GM18526 (cell line): ENCODE data around the gene TMEM62.

Experiments
- POLR2A ChIP-seq: IDR thresholded peaks from 3 replicates; pipeline ENCODE4 v1.6.1; 2011; ENCODE audit not compliant: insufficient read length; ENCODE audit errors: extremely low read depth

The TMEM62 gene

DNA sequence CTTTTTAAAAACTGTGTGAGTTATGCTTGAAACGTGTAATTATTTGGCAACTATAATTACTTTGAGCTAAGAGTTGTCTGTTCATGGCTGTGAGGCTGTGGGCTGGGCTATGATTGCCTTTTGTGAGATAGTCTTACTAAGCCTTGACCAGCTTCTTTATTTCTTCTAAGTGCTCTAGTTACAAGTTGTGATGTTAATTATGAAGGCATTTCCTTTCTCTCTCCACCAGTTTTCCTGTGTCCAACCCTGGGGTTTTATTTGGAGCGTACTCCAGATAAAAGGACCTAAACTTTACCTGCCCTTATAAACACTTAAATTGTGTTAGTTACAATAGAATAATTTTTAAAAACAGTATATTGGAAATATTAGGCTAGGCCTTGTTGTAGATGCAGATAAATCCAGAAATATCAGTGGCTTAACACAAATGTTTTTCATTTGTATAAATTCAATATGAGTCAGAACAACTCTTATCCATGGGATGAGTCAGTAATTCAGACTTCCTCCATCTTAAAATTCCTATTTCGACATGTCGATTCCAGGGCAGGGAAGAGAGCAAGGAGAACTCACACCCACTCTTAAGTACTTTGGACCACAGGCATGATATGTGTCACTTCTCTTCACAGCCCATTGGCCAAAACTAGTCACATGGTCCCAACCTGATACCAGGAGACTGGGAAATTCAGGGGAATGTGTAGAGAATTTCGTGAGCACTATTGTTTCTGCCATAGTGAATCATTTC, 17.0 kb downstream of the TMEM62 start:
- TF ChIP-seq POLR2A = no peak

- TF ChIP-seq POLR2A = no peak
These were observed 18.3 kb downstream of the TMEM62 start for GRCh38 chr15:43151688-43152087.

- no peak for TF ChIP-seq POLR2A
These were observed 19.9 kb downstream of the TMEM62 start for GRCh38 chr15:43153269-43153668.

GRCh38 chr15:43165801-43166325, 32.5 kb downstream of the TMEM62 start:
- no peak for TF ChIP-seq POLR2A

DNA sequence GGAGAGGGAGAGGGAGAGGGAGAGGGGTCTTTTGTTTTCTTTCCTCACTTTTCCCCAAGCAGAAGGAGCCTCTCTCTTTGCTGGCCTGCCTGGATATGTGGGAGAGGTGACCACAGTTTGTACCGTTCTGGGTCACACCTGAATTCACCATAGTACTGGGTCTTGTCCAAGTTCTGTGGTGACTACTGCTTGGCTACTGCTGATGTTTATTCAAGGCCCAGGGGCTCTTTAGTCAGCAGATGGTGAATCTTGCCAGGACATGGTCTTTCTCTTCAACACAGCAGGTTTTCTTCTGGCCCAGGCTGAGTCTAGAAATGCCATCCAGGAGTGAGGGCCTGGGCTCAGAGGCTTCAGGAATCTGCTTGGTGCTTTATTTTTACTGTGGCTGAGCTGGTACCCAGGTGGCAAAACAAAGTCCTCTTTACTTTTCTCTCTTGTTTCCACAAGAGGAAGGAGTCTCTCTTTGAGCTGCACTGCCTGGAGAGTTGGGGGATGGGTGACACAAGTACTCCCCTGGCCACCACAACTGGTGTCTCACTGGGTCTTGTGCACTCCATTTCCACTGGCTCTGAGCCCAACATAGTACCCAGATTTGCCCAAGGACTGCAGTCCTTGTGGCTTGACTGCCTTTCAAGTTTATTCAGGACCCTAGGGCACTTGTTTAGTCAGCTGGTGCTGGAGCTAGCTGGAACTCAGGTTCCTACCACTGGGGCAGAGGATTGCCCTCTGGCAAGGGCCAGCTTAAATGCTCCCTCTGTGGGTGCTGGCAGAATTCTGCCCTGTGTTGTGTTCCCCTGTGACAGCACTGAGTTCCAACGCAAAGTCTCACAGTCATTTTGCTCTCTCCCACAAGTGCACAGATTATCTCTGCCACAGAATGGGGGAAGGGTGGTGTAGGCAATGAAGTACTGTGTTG, 35.1 kb downstream of the TMEM62 start:
- no peak for TF ChIP-seq POLR2A

DNA sequence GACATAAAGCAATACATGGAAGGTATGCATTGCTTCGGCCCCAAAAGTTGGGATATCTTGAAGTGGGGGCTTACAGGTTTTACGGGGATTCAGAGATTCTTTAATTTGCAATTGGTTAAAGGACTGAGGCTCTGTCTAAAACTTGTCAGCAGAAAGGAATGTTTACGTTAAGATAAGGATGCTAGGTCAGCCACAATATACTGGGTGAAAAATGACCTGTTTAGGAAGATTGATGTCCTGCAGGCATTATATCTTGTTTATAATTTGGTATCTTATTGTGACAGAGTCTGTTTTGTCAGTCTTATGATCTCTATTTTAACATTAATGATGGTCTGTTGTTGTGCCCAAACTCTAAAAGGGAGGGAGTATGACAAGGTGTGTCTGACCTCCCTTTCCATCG, 36.5 kb downstream of the TMEM62 start:
- no peak for TF ChIP-seq POLR2A

DNA sequence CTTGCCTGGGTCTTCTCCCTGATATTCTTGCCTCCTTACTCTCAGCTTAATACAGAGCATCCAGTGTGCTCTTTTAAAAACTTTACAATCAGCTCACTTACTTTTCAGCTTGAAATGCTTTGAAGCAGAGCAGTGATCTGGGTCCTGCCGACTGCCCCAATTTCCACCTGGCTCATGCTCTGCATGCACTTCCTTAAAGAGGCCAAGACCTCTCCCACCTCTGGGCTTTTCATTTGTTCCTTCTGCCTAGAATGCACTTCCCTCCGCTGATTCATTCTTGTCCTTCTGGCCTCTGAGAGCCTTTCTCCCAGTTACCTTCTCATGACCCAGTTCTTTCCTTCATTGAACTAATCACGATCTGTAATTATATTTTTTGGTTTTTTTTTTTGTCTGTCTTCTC, 49.9 kb downstream of the TMEM62 start:
- no peak for TF ChIP-seq POLR2A

- TF ChIP-seq POLR2A = no peak
These were observed 51.2 kb downstream of the TMEM62 start for GRCh38 chr15:43184407-43185124.

DNA sequence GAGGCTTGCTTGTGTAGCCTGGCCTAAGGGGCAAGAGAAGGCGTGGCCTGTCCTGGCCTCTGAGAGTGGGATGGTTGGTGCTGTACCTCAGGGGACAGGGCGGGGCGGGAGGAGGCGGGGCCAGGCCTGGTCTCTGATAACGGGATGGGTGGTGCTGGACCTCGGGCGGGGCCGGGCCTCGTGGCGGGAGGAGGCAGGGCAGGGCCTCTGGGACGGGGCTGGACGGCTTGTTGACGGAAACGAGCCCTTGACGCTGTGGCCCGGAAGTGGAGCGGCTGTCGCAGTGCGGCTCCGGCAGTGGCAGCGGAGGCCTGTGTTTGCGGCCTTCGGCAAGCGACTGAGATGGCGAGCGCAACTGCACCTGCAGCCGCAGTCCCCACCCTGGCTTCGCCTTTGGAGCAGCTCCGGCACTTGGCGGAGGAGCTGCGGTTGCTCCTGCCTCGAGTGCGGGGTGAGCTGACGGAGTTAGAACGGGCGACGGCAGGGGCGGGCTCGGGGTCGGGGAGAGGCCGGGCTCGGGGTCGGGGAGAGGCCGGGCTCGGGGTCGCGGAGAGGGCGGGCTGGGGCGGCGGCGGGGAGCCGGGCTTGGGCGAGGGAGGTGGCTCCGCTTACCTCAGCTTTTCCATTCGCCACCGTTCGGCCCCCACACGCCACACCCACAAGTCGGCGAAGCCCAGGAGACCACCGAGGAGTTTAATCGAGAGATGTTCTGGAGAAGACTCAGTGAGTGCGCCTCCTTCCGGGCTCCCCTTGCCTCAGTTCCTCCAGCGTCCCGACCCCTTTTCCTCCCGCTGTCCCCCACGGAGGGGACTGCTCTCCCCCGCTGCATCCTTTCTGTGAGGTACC, 52.0 kb downstream of the TMEM62 start, which contains the start of gene CCNDBP1:
Gene CCNDBP1, plus strand, starts transcription at position 247 of the 846 bp plus-strand sequence. Its CDS starts 96 bp downstream, at position 343.
- peak; percentile 91 for TF ChIP-seq POLR2A

DNA sequence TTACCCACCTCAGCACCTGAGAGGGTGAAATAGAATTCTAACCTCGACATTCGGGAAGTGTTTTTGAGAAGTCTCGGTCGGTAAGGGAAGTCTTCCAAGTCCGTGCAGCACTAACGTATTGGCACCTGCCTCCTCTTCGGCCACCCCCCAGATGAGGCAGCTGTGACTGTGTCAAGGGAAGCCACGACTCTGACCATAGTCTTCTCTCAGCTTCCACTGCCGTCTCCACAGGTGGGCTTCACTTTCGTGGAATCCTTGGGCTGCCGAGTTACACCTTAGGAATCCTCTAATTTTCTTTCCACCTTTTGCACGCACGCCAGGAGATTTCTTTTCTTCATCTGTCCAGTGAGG, 52.6 kb downstream of the TMEM62 start:
- TF ChIP-seq POLR2A = no peak

- TF ChIP-seq POLR2A = no peak
These were observed 54.3 kb downstream of the TMEM62 start for GRCh38 chr15:43187544-43188155.

DNA sequence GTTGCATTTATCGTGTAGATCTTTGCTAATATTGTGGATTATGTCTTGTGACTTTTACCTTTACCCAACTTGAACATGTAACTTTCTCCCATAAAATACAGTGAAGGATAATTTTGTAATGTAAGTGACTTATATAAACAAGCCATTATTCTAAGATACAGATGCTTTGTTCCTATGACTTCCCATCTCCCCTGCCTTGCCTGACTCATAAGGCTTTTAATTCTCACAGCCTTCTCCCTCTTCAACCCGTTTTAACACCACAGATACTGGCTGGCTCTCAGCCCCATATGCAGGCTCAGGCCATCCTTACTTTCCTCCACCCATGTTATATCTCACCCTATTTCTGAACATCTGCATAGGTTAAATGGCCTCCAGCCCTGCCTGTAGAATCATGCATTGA, 55.9 kb downstream of the TMEM62 start:
- TF ChIP-seq POLR2A = no peak

- no peak for TF ChIP-seq POLR2A
These were observed 56.8 kb downstream of the TMEM62 start for GRCh38 chr15:43190178-43190577.

DNA sequence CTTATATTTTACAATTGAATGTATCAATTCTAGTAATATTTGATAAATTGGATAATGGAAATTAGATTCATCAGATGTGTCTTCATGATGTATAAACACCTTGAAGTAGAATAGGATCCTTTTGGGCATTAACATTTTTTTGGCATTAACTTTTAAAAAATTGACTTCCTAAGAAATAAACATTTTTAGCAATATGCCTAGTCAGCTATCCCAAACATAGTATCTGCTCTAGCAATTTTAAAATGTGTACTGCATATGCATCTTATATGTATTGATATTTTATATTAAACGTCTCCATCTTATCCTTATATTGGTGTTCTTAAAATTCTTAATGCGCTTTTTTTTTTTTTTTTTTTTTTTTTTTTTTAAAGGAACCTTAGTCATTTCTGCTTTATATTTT, 60.3 kb downstream of the TMEM62 start:
- TF ChIP-seq POLR2A = no peak
